K562 (cell line): Measurements from ENCODE around the gene CAMSAP3. TPM values are rescaled to one million over a fixed set of nuclear protein-coding genes. Genes with fewer than 3 reads are reported as not detected.

Source experiments
- ASH1L ChIP-seq: fragments of 450-650 bp; IDR thresholded peaks from 2 replicates; pipeline ENCODE4 v1.6.1; 2018; ENCODE audit warnings: borderline replicate concordance, mild to moderate bottlenecking, low read depth; ENCODE audit not compliant: partially characterized antibody
- CREM ChIP-seq: IDR thresholded peaks from 2 replicates; pipeline ENCODE4 v1.6.1; 2014; ENCODE audit warnings: antibody characterized with exemption, low read depth
- NCOA6 ChIP-seq: fragments of 450-650 bp; IDR thresholded peaks from 2 replicates; pipeline ENCODE4 v1.6.1; 2017; ENCODE audit warnings: mild to moderate bottlenecking
- NR2C2 ChIP-seq, 2 experiments: fragments of 200-800 bp in 1 of 2; sonication (Bioruptor generic) in 1 of 2; sonication (generic) in 1 of 2; formaldehyde crosslinking in 1 of 2; IDR thresholded peaks; 2 replicates each; pipeline versions ENCODE4 v1.6.1 to v1.8.0; 2016 to 2022; ENCODE audit warnings: mild to moderate bottlenecking in 1 of 2, missing compliant biosample characterization in 1 of 2, missing genetic modification characterization in 1 of 2, missing genetic modification reagents in 1 of 2
- ZNF174 ChIP-seq: fragments of 250-450 bp; sonication (Bioruptor Pico); IDR thresholded peaks from 2 replicates; pipeline ENCODE4 v1.4.0; 2020; ENCODE audit warnings: mild to moderate bottlenecking
- ZNF583 ChIP-seq: fragments of 250-450 bp; sonication (Bioruptor Pico); IDR thresholded peaks from 2 replicates; pipeline ENCODE4 v1.4.0; 2020
- polyA plus RNA-seq, 8 experiments: library from polyadenylated mRNA; depleted of rRNA in 4 of 8; stranded (reverse) in 5 of 8; unstranded in 3 of 8; fragments of >200 nt; fragmentation: Nextera tagmentation in 2 of 8; fragmentation: Illumina TruSeq in 1 of 8; extraction: Ambion mirVana in 2 of 8; extraction: Trizol in 1 of 8; gene quantifications; 2 replicates each; pipeline versions ENCODE4 v1.2.1 to v1.2.3, GENCODE V29; 2011 to 2014; ENCODE audit warnings: inconsistent platforms in 1 of 8, missing spikeins in 1 of 8
- total RNA-seq, 7 experiments: library from RNA; depleted of rRNA in 6 of 7; stranded (reverse); fragments of >200 nt in 6 of 7; fragmentation: Illumina TruSeq in 2 of 7; extraction: Trizol in 2 of 7; gene quantifications; 2 replicates each; pipeline versions ENCODE4 v1.2.1 to v1.2.3, GENCODE V29; 2011 to 2021; ENCODE audit warnings: low replicate concordance in 1 of 7
- TF ChIP-seq, protein P1 (sequence below): fragments of 250-450 bp; sonication (Bioruptor Pico); IDR thresholded peaks from 2 replicates; pipeline ENCODE4 v1.4.0; 2020; ENCODE audit warnings: mild to moderate bottlenecking
- TF ChIP-seq, protein P2 (sequence below): fragments of 450-650 bp; IDR thresholded peaks from 2 replicates; pipeline ENCODE4 v1.6.1; 2017; ENCODE audit warnings: mild to moderate bottlenecking, moderate library complexity
- TF ChIP-seq, protein P3 (sequence below): sonication (generic); formaldehyde crosslinking; IDR thresholded peaks from 2 replicates; pipeline ENCODE4 v1.4.0; 2020; ENCODE audit warnings: mild to moderate bottlenecking, missing genetic modification reagents
- TF ChIP-seq, protein P4 (sequence below), 2 experiments: IDR thresholded peaks in 1 of 2; conservative IDR thresholded peaks in 1 of 2; 2 replicates each; pipeline ENCODE4 v1.6.1; 2016; ENCODE audit warnings: low read depth in 2 of 2, mild to moderate bottlenecking in 1 of 2, missing compliant biosample characterization in 1 of 2, missing genetic modification characterization in 1 of 2, moderate library complexity in 1 of 2
- TF ChIP-seq, protein P5 (sequence below), 2 experiments: fragments of 150-350 bp in 1 of 2; IDR thresholded peaks; 2 replicates each; pipeline ENCODE4 v1.6.1; 2012 to 2016; ENCODE audit warnings: low read depth in 2 of 2, low read length in 2 of 2, mild to moderate bottlenecking in 1 of 2, moderate library complexity in 1 of 2
- TF ChIP-seq, protein P6 (sequence below), 2 experiments: fragments of 250-450 bp in 1 of 2; fragments of 450-650 bp in 1 of 2; sonication (Bioruptor Pico) in 1 of 2; IDR thresholded peaks; 2 replicates each; pipeline versions ENCODE4 v1.6.1 to v1.8.0; 2016 to 2021; ENCODE audit warnings: mild to moderate bottlenecking in 2 of 2, moderate library complexity in 2 of 2, missing compliant biosample characterization in 1 of 2, missing genetic modification characterization in 1 of 2

The CAMSAP3 gene
- total and polyA plus RNA-seq, 9 of the 15 experiments (the other 6 are each of a cell fraction or from before 2014, with no cell fraction given), result 0.01 to 0.89 (median 0.22) TPM; not detected in 1

DNA sequence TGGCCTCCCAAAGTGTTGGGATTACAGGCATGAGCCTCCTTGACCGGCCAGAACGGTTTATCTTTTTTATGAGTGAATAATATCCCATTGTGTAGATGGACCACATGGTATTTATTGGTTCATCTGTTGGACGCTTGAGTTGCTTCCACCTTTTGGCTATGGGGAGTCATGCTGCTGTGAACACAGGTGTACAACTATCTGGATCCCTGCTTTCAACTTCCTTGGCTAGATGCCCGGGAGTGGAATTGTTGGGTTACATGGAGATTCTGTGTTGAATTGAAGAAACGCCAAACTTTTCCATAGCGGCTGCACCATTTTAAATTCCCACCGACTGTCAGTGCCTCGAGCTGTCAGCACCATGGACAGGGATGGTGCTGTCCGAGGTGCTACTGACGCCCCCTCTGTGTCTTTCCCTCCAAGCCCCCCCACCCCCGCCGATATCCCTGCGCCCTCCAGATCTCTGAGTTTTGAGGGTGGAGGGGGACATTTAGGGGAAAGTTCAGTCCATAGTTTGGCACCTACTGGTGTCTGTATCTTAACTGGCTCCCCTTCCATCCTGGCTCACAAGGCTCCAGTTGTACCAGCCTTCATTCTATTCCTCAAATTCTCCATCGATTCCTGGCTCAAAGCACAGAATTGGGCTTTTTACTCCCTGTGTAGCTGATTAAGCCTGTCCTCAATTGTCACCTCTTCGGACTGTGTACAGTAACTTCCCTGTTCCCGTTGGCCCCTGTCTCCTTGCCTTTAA lies 32.8 kb upstream of the CAMSAP3 start (continued):
- TF ChIP-seq, protein P1, sequence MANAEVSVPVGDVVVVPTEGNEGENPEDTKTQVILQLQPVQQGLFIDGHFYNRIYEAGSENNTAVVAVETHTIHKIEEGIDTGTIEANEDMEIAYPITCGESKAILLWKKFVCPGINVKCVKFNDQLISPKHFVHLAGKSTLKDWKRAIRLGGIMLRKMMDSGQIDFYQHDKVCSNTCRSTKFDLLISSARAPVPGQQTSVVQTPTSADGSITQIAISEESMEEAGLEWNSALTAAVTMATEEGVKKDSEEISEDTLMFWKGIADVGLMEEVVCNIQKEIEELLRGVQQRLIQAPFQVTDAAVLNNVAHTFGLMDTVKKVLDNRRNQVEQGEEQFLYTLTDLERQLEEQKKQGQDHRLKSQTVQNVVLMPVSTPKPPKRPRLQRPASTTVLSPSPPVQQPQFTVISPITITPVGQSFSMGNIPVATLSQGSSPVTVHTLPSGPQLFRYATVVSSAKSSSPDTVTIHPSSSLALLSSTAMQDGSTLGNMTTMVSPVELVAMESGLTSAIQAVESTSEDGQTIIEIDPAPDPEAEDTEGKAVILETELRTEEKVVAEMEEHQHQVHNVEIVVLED (CRISPR knock-in tag), result no peak
- TF ChIP-seq, protein P2, sequence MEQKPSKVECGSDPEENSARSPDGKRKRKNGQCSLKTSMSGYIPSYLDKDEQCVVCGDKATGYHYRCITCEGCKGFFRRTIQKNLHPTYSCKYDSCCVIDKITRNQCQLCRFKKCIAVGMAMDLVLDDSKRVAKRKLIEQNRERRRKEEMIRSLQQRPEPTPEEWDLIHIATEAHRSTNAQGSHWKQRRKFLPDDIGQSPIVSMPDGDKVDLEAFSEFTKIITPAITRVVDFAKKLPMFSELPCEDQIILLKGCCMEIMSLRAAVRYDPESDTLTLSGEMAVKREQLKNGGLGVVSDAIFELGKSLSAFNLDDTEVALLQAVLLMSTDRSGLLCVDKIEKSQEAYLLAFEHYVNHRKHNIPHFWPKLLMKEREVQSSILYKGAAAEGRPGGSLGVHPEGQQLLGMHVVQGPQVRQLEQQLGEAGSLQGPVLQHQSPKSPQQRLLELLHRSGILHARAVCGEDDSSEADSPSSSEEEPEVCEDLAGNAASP, result no peak
- TF ChIP-seq, protein P3, sequence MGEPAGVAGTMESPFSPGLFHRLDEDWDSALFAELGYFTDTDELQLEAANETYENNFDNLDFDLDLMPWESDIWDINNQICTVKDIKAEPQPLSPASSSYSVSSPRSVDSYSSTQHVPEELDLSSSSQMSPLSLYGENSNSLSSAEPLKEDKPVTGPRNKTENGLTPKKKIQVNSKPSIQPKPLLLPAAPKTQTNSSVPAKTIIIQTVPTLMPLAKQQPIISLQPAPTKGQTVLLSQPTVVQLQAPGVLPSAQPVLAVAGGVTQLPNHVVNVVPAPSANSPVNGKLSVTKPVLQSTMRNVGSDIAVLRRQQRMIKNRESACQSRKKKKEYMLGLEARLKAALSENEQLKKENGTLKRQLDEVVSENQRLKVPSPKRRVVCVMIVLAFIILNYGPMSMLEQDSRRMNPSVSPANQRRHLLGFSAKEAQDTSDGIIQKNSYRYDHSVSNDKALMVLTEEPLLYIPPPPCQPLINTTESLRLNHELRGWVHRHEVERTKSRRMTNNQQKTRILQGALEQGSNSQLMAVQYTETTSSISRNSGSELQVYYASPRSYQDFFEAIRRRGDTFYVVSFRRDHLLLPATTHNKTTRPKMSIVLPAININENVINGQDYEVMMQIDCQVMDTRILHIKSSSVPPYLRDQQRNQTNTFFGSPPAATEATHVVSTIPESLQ (CRISPR knock-in tag), result peak; percentile 100
- TF ChIP-seq NCOA6 (peak; percentile 99), CREM (peak; percentile 75; the same call in 1 of the 2 replicates), NR2C2 (CRISPR knock-in tag; IDR thresholded peaks at IDR 0.05) (peak; percentile 92), NR2C2 (tag; IDR thresholded peaks at IDR 0.05) (0 out of 2 replicates have a peak, but pooled peaks have one; percentile 28), ZNF583 (CRISPR knock-in tag) (no peak), ZNF174 (no peak), ASH1L (no peak)
- TF ChIP-seq, protein P4, sequence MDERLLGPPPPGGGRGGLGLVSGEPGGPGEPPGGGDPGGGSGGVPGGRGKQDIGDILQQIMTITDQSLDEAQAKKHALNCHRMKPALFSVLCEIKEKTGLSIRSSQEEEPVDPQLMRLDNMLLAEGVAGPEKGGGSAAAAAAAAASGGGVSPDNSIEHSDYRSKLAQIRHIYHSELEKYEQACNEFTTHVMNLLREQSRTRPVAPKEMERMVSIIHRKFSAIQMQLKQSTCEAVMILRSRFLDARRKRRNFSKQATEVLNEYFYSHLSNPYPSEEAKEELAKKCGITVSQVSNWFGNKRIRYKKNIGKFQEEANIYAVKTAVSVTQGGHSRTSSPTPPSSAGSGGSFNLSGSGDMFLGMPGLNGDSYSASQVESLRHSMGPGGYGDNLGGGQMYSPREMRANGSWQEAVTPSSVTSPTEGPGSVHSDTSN (CRISPR knock-in tag; IDR thresholded peaks at IDR 0.05; ENCODE audit: low read depth), result peak; percentile 97
- TF ChIP-seq, protein P4 (tag; conservative IDR thresholded peaks at IDR 0.05; ENCODE audit: low read depth), result peak; percentile 23; the same call in 1 of the 2 replicates
- TF ChIP-seq, protein P5, sequence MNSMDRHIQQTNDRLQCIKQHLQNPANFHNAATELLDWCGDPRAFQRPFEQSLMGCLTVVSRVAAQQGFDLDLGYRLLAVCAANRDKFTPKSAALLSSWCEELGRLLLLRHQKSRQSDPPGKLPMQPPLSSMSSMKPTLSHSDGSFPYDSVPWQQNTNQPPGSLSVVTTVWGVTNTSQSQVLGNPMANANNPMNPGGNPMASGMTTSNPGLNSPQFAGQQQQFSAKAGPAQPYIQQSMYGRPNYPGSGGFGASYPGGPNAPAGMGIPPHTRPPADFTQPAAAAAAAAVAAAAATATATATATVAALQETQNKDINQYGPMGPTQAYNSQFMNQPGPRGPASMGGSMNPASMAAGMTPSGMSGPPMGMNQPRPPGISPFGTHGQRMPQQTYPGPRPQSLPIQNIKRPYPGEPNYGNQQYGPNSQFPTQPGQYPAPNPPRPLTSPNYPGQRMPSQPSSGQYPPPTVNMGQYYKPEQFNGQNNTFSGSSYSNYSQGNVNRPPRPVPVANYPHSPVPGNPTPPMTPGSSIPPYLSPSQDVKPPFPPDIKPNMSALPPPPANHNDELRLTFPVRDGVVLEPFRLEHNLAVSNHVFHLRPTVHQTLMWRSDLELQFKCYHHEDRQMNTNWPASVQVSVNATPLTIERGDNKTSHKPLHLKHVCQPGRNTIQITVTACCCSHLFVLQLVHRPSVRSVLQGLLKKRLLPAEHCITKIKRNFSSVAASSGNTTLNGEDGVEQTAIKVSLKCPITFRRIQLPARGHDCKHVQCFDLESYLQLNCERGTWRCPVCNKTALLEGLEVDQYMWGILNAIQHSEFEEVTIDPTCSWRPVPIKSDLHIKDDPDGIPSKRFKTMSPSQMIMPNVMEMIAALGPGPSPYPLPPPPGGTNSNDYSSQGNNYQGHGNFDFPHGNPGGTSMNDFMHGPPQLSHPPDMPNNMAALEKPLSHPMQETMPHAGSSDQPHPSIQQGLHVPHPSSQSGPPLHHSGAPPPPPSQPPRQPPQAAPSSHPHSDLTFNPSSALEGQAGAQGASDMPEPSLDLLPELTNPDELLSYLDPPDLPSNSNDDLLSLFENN (IDR thresholded peaks at IDR 0.05; ENCODE audit: low read depth in 2 of 2, low read length in 2 of 2), result no peak
- TF ChIP-seq, protein P6, sequence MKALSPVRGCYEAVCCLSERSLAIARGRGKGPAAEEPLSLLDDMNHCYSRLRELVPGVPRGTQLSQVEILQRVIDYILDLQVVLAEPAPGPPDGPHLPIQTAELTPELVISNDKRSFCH (CRISPR knock-in tag; IDR thresholded peaks at IDR 0.05), result no peak
- TF ChIP-seq, protein P6 (tag; IDR thresholded peaks at IDR 0.05), result no peak
